Activated T-cell treated with anti-CD3 and anti-CD28 coated beads, Interleukin-2, amount 50 U/mL, for 4 hours (primary cell): ENCODE measurements around the gene BHLHA15. TPM values are rescaled to one million over a fixed set of nuclear protein-coding genes. Genes with fewer than 3 reads are reported as not detected.

Source experiments
- ATAC-seq, 2 donors: fragments of 200-7000 bp; cut with Tn5 transposase; one replicate each; pipeline ENCODE4 v1.10.0; 2021
- DNase-seq: peaks from one replicate; pipeline ENCODE4 v3.0.0-alpha.2; 2020
- H3K27me3 Mint-ChIP-seq: one replicate; pipeline ENCODE4 v1.8.0; 2021; ENCODE audit warnings: low read depth, mixed read lengths
- H3K36me3 Mint-ChIP-seq: one replicate; pipeline ENCODE4 v1.8.0; 2022; ENCODE audit warnings: mixed read lengths; ENCODE audit not compliant: insufficient read depth
- H3K4me1 Mint-ChIP-seq: one replicate; pipeline ENCODE4 v1.8.0; 2021; ENCODE audit warnings: low read depth, mixed read lengths
- H3K4me3 Mint-ChIP-seq: one replicate; pipeline ENCODE4 v1.8.0; 2021; ENCODE audit warnings: mild to moderate bottlenecking, moderate library complexity, mixed read lengths
- H3K9me3 Mint-ChIP-seq: one replicate; pipeline ENCODE4 v1.8.0; 2021; ENCODE audit warnings: mixed read lengths
- total RNA-seq, 3 donors: library from RNA; stranded (reverse); gene quantifications; one replicate each; pipeline ENCODE4 v1.2.1, GENCODE V29; 2021

Gene BHLHA15
- total RNA-seq, 3 donors from 2014 or later = 0.52 to 0.69 TPM; not detected in 1

- Mint-ChIP-seq H3K4me1 (no peaks in the 10 kb centered on the region), H3K9me3 (no peaks in the 10 kb centered on the region), H3K36me3 (peaks cover 18% of the 10 kb centered on the region), H3K4me3 (no peak overlapping the region), H3K27me3 (no peaks in the 10 kb centered on the region)
- DNase-seq (no peak), ATAC-seq (no peak)
These were observed 22.2 kb downstream of the BHLHA15 start for GRCh38 chr7:98233219-98234070.

GRCh38 chr7:98234429-98235147 lies 23.3 kb downstream of the BHLHA15 start:
- DNase-seq (no peak), ATAC-seq (no peak)
- no peaks in the 10 kb centered on the region for H3K27me3 Mint-ChIP-seq
- peaks cover 24% of the 10 kb centered on the region for H3K36me3 Mint-ChIP-seq
- no peaks in the 10 kb centered on the region for H3K4me1 Mint-ChIP-seq
- no peaks in the 10 kb centered on the region for H3K9me3 Mint-ChIP-seq
- no peak overlapping the region for H3K4me3 Mint-ChIP-seq

- H3K27me3 Mint-ChIP-seq = no peaks in the 10 kb centered on the region
- ATAC-seq (no peak), DNase-seq (no peak)
- no peak overlapping the region for H3K4me3 Mint-ChIP-seq
- no peaks in the 10 kb centered on the region for H3K9me3 Mint-ChIP-seq
- peaks cover 22% of the 10 kb centered on the region for H3K36me3 Mint-ChIP-seq
- H3K4me1 Mint-ChIP-seq = no peaks in the 10 kb centered on the region
These were observed 24.7 kb downstream of the BHLHA15 start for GRCh38 chr7:98235901-98236300.

GRCh38 chr7:98236355-98237185 lies 25.3 kb downstream of the BHLHA15 start:
- ATAC-seq = no peak
- Mint-ChIP-seq H3K9me3 (no peaks in the 10 kb centered on the region), H3K36me3 (peaks cover 22% of the 10 kb centered on the region)

GRCh38 chr7:98238076-98238475 lies 26.8 kb downstream of the BHLHA15 start:
- ATAC-seq (no peak), DNase-seq (no peak)
- no peaks in the 10 kb centered on the region for H3K27me3 Mint-ChIP-seq
- H3K36me3 Mint-ChIP-seq = peaks cover 22% of the 10 kb centered on the region
- no peaks in the 10 kb centered on the region for H3K4me1 Mint-ChIP-seq
- H3K9me3 Mint-ChIP-seq = no peaks in the 10 kb centered on the region
- H3K4me3 Mint-ChIP-seq = no peak overlapping the region

More at GRCh38 chr7:98236355-98237185, 25.3 kb downstream of the BHLHA15 start:
- DNase-seq = no peak
- H3K4me1 Mint-ChIP-seq = no peaks in the 10 kb centered on the region
- H3K27me3 Mint-ChIP-seq = no peaks in the 10 kb centered on the region
- no peak overlapping the region for H3K4me3 Mint-ChIP-seq

- ATAC-seq (no peak), DNase-seq (no peak)
- Mint-ChIP-seq H3K4me3 (no peak overlapping the region), H3K4me1 (no peaks in the 10 kb centered on the region), H3K36me3 (peaks cover 22% of the 10 kb centered on the region), H3K27me3 (no peaks in the 10 kb centered on the region), H3K9me3 (no peaks in the 10 kb centered on the region)
These were observed 27.7 kb downstream of the BHLHA15 start for GRCh38 chr7:98238976-98239375.

GRCh38 chr7:98240961-98241673 lies 29.9 kb downstream of the BHLHA15 start:
- no peaks in the 10 kb centered on the region for H3K4me1 Mint-ChIP-seq
- no peak overlapping the region for H3K4me3 Mint-ChIP-seq
- H3K36me3 Mint-ChIP-seq = peaks cover 19% of the 10 kb centered on the region
- no peaks in the 10 kb centered on the region for H3K9me3 Mint-ChIP-seq
- H3K27me3 Mint-ChIP-seq = no peaks in the 10 kb centered on the region
- ATAC-seq (peak in 1 of 2 donors; percentile 37), DNase-seq (no peak)

GRCh38 chr7:98241674-98242241 lies 30.5 kb downstream of the BHLHA15 start:
- no peaks in the 10 kb centered on the region for H3K27me3 Mint-ChIP-seq
- no peak overlapping the region for H3K4me3 Mint-ChIP-seq

GRCh38 chr7:98242342-98242741 lies 31.1 kb downstream of the BHLHA15 start:
- ATAC-seq (no peak), DNase-seq (no peak)
- peaks cover 3% of the 10 kb centered on the region for H3K4me1 Mint-ChIP-seq
- H3K36me3 Mint-ChIP-seq = peaks cover 13% of the 10 kb centered on the region
- no peaks in the 10 kb centered on the region for H3K9me3 Mint-ChIP-seq
- no peaks in the 10 kb centered on the region for H3K27me3 Mint-ChIP-seq
- no peak overlapping the region for H3K4me3 Mint-ChIP-seq

More at GRCh38 chr7:98241674-98242241, 30.5 kb downstream of the BHLHA15 start:
- Mint-ChIP-seq H3K36me3 (peaks cover 19% of the 10 kb centered on the region), H3K4me1 (no peaks in the 10 kb centered on the region), H3K9me3 (no peaks in the 10 kb centered on the region)
- no peak for ATAC-seq
- no peak for DNase-seq

GRCh38 chr7:98242934-98243333 lies 31.7 kb downstream of the BHLHA15 start:
- peaks cover 8% of the 10 kb centered on the region for H3K4me1 Mint-ChIP-seq
- ATAC-seq (no peak), DNase-seq (no peak)
- no peaks in the 10 kb centered on the region for H3K27me3 Mint-ChIP-seq
- H3K9me3 Mint-ChIP-seq = no peaks in the 10 kb centered on the region
- H3K36me3 Mint-ChIP-seq = peaks cover 13% of the 10 kb centered on the region
- H3K4me3 Mint-ChIP-seq = no peak overlapping the region

- ATAC-seq (no peak), DNase-seq (no peak)
- no peaks in the 10 kb centered on the region for H3K27me3 Mint-ChIP-seq
- H3K4me3 Mint-ChIP-seq = no peak overlapping the region
- H3K36me3 Mint-ChIP-seq = peaks cover 2% of the 10 kb centered on the region
- no peaks in the 10 kb centered on the region for H3K9me3 Mint-ChIP-seq
- H3K4me1 Mint-ChIP-seq = peaks cover 23% of the 10 kb centered on the region
These were observed 33.6 kb downstream of the BHLHA15 start for GRCh38 chr7:98244871-98245270.

GRCh38 chr7:98248156-98248555 lies 36.9 kb downstream of the BHLHA15 start:
- H3K4me3 Mint-ChIP-seq = peak overlapping the region; percentile 26

GRCh38 chr7:98249106-98249505 lies 37.9 kb downstream of the BHLHA15 start:
- no peaks in the 10 kb centered on the region for H3K36me3 Mint-ChIP-seq
- H3K27me3 Mint-ChIP-seq = no peaks in the 10 kb centered on the region
- ATAC-seq (no peak), DNase-seq (no peak)
- no peaks in the 10 kb centered on the region for H3K9me3 Mint-ChIP-seq
- peak overlapping the region; percentile 29 for H3K4me3 Mint-ChIP-seq
- peaks cover 49% of the 10 kb centered on the region for H3K4me1 Mint-ChIP-seq

More at GRCh38 chr7:98248156-98248555, 36.9 kb downstream of the BHLHA15 start:
- ATAC-seq (no peak), DNase-seq (no peak)
- Mint-ChIP-seq H3K27me3 (no peaks in the 10 kb centered on the region), H3K4me1 (peaks cover 45% of the 10 kb centered on the region), H3K9me3 (no peaks in the 10 kb centered on the region), H3K36me3 (no peaks in the 10 kb centered on the region)
